ENCODE results near the gene SLC47A1.
A peak's percentile ranks its signal among the peaks of the same experiment; 100 is the strongest.

Gene SLC47A1

GRCh38 chr17:19544366-19544765 is 10.7 kb downstream of the SLC47A1 start:
- no peak for TF ChIP-seq CTCF (IDR thresholded peaks at IDR 0.05; ENCODE audit: control insufficient read depth, extremely low read depth, insufficient read depth)
- DNase-seq (ENCODE audit: low read depth): no peak
- H3K4me3 ChIP-seq (ENCODE audit: low read depth, low read length): no peak overlapping the region

- peak; percentile 32; the same call in 1 of the 2 replicates for TF ChIP-seq CTCF (IDR thresholded peaks at IDR 0.05; ENCODE audit: control insufficient read depth, extremely low read depth, insufficient read depth)
- H3K4me3 ChIP-seq (ENCODE audit: low read depth, low read length): no peak overlapping the region
- DNase-seq (ENCODE audit: low read depth): no peak
These were observed 12.8 kb downstream of the SLC47A1 start for GRCh38 chr17:19546289-19547065.

- TF ChIP-seq CTCF (IDR thresholded peaks at IDR 0.05; ENCODE audit: control insufficient read depth, extremely low read depth, insufficient read depth): no peak
- no peak for DNase-seq (ENCODE audit: low read depth)
- no peak overlapping the region for H3K4me3 ChIP-seq (ENCODE audit: low read depth, low read length)
These were observed 16.3 kb downstream of the SLC47A1 start for GRCh38 chr17:19549746-19550623.

GRCh38 chr17:19551165-19551564 is 17.5 kb downstream of the SLC47A1 start:
- H3K4me3 ChIP-seq (ENCODE audit: low read depth, low read length): no peak overlapping the region
- DNase-seq (ENCODE audit: low read depth): no peak
- TF ChIP-seq CTCF (IDR thresholded peaks at IDR 0.05; ENCODE audit: control insufficient read depth, extremely low read depth, insufficient read depth): no peak

GRCh38 chr17:19551591-19552148 is 18.0 kb downstream of the SLC47A1 start:
- no peak for TF ChIP-seq CTCF (IDR thresholded peaks at IDR 0.05; ENCODE audit: control insufficient read depth, extremely low read depth, insufficient read depth)
- H3K4me3 ChIP-seq (ENCODE audit: low read depth, low read length): no peak overlapping the region
- DNase-seq (ENCODE audit: low read depth): no peak

GRCh38 chr17:19553036-19553435 is 19.4 kb downstream of the SLC47A1 start:
- no peak for DNase-seq (ENCODE audit: low read depth)
- H3K4me3 ChIP-seq (ENCODE audit: low read depth, low read length): no peak overlapping the region
- TF ChIP-seq CTCF (IDR thresholded peaks at IDR 0.05; ENCODE audit: control insufficient read depth, extremely low read depth, insufficient read depth): no peak

All from LNCaP clone FGC (cell line).